Right lobe of liver (tissue), 6 donors: ENCODE data around the gene TMEM41A. TPM values are rescaled to one million over a fixed set of nuclear protein-coding genes. Genes with fewer than 3 reads are reported as not detected.

Source experiments
- ATAC-seq, 4 donors: fragments of 200-7000 bp; cut with Tn5 transposase; one replicate each; pipeline ENCODE4 v1.9.1; 2020; ENCODE audit warnings: mild to moderate bottlenecking in 4 of 4, moderate library complexity in 4 of 4
- DNase-seq, 3 donors: peaks; one replicate each; pipeline ENCODE4 v3.0.0-alpha.2; 2020
- H3K27ac ChIP-seq, 3 donors: fragments of 200-600 bp; one replicate each; pipeline ENCODE4 v1.8.0; 2022
- H3K27me3 ChIP-seq, 2 donors: fragments of 200-600 bp; one replicate each; pipeline ENCODE4 v1.8.0; 2022
- H3K36me3 ChIP-seq, 4 donors: fragments of 200-600 bp; sonication (generic) in 1 of 4; one replicate each; pipeline versions ENCODE4 v1.5.1 to v1.8.0; 2017 to 2022; ENCODE audit warnings: control low read depth in 1 of 4
- H3K4me1 ChIP-seq, 4 donors: fragments of 200-600 bp; sonication (generic) in 1 of 4; one replicate each; pipeline versions ENCODE4 v1.5.1 to v1.8.0; 2017 to 2022; ENCODE audit warnings: control low read depth in 1 of 4
- H3K4me3 ChIP-seq, 3 donors: fragments of 200-600 bp; one replicate each; pipeline ENCODE4 v1.8.0; 2022
- H3K9me3 ChIP-seq, 4 donors: fragments of 200-600 bp; sonication (generic) in 1 of 4; one replicate each; pipeline versions ENCODE4 v1.5.1 to v1.8.0; 2017 to 2022; ENCODE audit warnings: control low read depth in 1 of 4
- CTCF ChIP-seq, 4 donors: fragments of 200-600 bp in 3 of 4; fragments of 450-650 bp in 1 of 4; IDR thresholded peaks; one replicate each; pipeline versions ENCODE4 v1.5.1 to v1.8.0; 2016 to 2022; ENCODE audit warnings: antibody characterized with exemption in 4 of 4, mild to moderate bottlenecking in 2 of 4
- POLR2A ChIP-seq: fragments of 450-650 bp; IDR thresholded peaks from one replicate; pipeline ENCODE4 v1.6.1; 2017; ENCODE audit warnings: antibody characterized with exemption, mild to moderate bottlenecking
- WGBS: methylation state at CpG from one replicate; pipeline ENCODE4 v1.1.6; 2018; ENCODE audit warnings: low coverage, low lambda C conversion rate; ENCODE audit not compliant: insufficient coverage; ENCODE audit errors: missing lambda C conversion rate; 5-methylcytosine and 5-hydroxymethylcytosine counted together
- intact Hi-C, 2 donors: fragments of 100-400 bp; cut with DNase I; formaldehyde crosslinking; loops; one replicate each; pipeline versions ENCODE4 v1.11.2 to v1.14.1; 2022
- long read RNA-seq: library from polyadenylated mRNA; unstranded; transcript quantifications from one replicate; pipeline ENCODE4 v2.0.0, GENCODE V29; 2019
- total RNA-seq, 6 experiments: library from RNA; depleted of rRNA in 2 of 6; stranded (reverse); fragments of >200 nt in 2 of 6; fragmentation: NEBNext Ultra II Directional in 3 of 6; extraction: Animal tissue kit (Norgen Biotek cat#: 25700) in 3 of 6; gene quantifications; one replicate each; pipeline versions ENCODE4 v1.1.0 to v1.2.4, GENCODE V29; 2016 to 2023
- donor health status: DM: no; HTN: yes; CAD: no.
- donor health status: DM: no; HTN: no; CAD: no.
- donor health status: DM: no; HTN: no; CAD: no.
- donor health status: DM: no; HTN: yes; CAD: no.
- donor health status: DM: no; HTN: yes; CAD: no.

Gene TMEM41A
- total RNA-seq: 10 to 100 TPM; 11.6 to 21.9 (median 13.4) TPM
- long read RNA-seq, full-length matches to known transcripts: 4 of 4 reads
- long read RNA-seq, partial matches to known transcripts: 0 of 4 reads
- long read RNA-seq, other reads (novel, unspliced or antisense): 0 of 4 reads

- peak in 1 of 4 donors; percentile 2 for TF ChIP-seq CTCF (IDR thresholded peaks at IDR 0.05)
- peak; percentile 94 for TF ChIP-seq POLR2A
- Histone ChIP-seq H3K36me3 (peaks cover 0 to 30% (median 4%) of the 10 kb centered on the region in 4 donors), H3K27ac (peak within 1 kb of the TSS; percentile 58 to 90 (median 79)), H3K4me3 (peak within 1 kb of the TSS; percentile 67 to 99 (median 99)), H3K27me3 (no peaks in the 10 kb centered on the region), H3K4me1 (peaks cover 0 to 8% (median 4%) of the 10 kb centered on the region in 4 donors), H3K9me3 (no peaks in the 10 kb centered on the region)
- ATAC-seq (peak; percentile 98 to 99 (median 98)), DNase-seq (peak; percentile 96 to 97 (median 96))
- intact Hi-C loops: no loop called here
- WGBS: under 1% methylated on average over 35 of the region's 82 CpGs
Observed at GRCh38 chr3:185498503-185499396, at the start of gene TMEM41A. Gene TMEM41A, minus strand, starts transcription at chr3:185499035. Its CDS starts 74 bp downstream, at chr3:185498961.

- ATAC-seq (no peak), DNase-seq (peak in 1 of 3 donors; percentile 1)
- TF ChIP-seq POLR2A (no peak), CTCF (IDR thresholded peaks at IDR 0.05) (no peak)
- intact Hi-C loops: no loop called here
- Histone ChIP-seq H3K27me3 (no peaks in the 10 kb centered on the region), H3K9me3 (no peaks in the 10 kb centered on the region), H3K4me1 (no peaks in the 10 kb centered on the region), H3K36me3 (no peaks in the 10 kb centered on the region), H3K4me3 (no peak overlapping the region), H3K27ac (no peak overlapping the region)
- 93% methylated on average over 7 of the region's 7 CpGs for WGBS
Observed at GRCh38 chr3:185540695-185541094, 41.9 kb upstream of the TMEM41A start.

DNA sequence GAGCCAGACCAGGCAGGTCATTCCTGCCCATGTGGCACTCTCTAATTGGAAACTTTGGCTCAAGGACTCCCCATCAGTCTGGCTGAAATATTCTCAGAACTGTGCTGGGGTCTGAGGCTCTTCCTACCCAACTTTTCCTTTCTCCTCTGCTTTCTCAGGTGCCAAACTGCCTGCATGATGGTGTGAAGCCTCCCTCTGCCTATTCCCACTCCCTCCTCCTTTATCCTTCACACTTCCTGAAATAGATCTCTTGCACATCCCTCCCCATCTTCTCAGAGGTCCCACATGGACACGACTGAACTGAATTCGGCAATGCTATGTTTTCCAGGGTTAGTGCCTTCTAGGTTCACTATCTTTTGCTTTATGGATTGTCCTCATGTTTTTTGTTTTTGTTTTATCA, 41.1 kb upstream of the TMEM41A start:
- ATAC-seq: no peak
- WGBS: 54% methylated on average over 2 of the region's 2 CpGs
- H3K9me3 ChIP-seq: no peaks in the 10 kb centered on the region
- no peak overlapping the region for H3K4me3 ChIP-seq
- intact Hi-C loops: no loop called here
- DNase-seq: peak in 1 of 3 donors; percentile 1
- H3K4me1 ChIP-seq: no peaks in the 10 kb centered on the region
- H3K27me3 ChIP-seq: no peaks in the 10 kb centered on the region
- no peak overlapping the region for H3K27ac ChIP-seq
- TF ChIP-seq POLR2A (no peak), CTCF (IDR thresholded peaks at IDR 0.05) (no peak)
- H3K36me3 ChIP-seq: no peaks in the 10 kb centered on the region

GRCh38 chr3:185537369-185537970, 38.6 kb upstream of the TMEM41A start:
- TF ChIP-seq POLR2A (no peak), CTCF (IDR thresholded peaks at IDR 0.05) (no peak)
- ATAC-seq: peak; percentile 28 to 92 (median 76)
- Histone ChIP-seq H3K36me3 (no peaks in the 10 kb centered on the region), H3K27me3 (no peaks in the 10 kb centered on the region), H3K4me1 (no peaks in the 10 kb centered on the region), H3K27ac (no peak overlapping the region), H3K4me3 (no peak overlapping the region), H3K9me3 (no peaks in the 10 kb centered on the region)
- intact Hi-C loops: no loop called here
- DNase-seq: peak in 1 of 3 donors; percentile 25
- WGBS: 29% methylated on average over 9 of the region's 9 CpGs
